NB4 (cell line): ENCODE results near the gene WDR7.

Source experiments
- CTCF ChIP-seq: IDR thresholded peaks from one replicate; pipeline ENCODE4 v1.5.1; 2012; ENCODE audit warnings: low read depth, low read length
- MYC ChIP-seq: IDR thresholded peaks from 2 replicates; pipeline ENCODE4 v1.6.1; 2011; ENCODE audit warnings: low read depth, low read length
- POLR2A ChIP-seq: IDR thresholded peaks from 2 replicates; pipeline ENCODE4 v1.6.1; 2011; ENCODE audit warnings: mild to moderate bottlenecking; ENCODE audit not compliant: insufficient read length; ENCODE audit errors: extremely low read depth

- no peak for TF ChIP-seq POLR2A
- TF ChIP-seq CTCF: no peak
- no peak for TF ChIP-seq MYC
These were observed 90.5 kb downstream of the WDR7 start for GRCh38 chr18:56741685-56742084.
